ENCODE results near the gene BATF3. TPM values are rescaled to one million over a fixed set of nuclear protein-coding genes. Genes with fewer than 3 reads are reported as not detected.
"Not testable (repeated sequence)": the region's sequence is repeated elsewhere in the genome, so short reads cannot be mapped to it uniquely, and the experiment has no call there.

Gene BATF3, protein sequence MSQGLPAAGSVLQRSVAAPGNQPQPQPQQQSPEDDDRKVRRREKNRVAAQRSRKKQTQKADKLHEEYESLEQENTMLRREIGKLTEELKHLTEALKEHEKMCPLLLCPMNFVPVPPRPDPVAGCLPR
- total RNA-seq = 1.9 TPM
- long read RNA-seq, partial matches to known transcripts = 0 of 4 reads
- long read RNA-seq, other reads (novel, unspliced or antisense) = 1 of 4 reads

DNA sequence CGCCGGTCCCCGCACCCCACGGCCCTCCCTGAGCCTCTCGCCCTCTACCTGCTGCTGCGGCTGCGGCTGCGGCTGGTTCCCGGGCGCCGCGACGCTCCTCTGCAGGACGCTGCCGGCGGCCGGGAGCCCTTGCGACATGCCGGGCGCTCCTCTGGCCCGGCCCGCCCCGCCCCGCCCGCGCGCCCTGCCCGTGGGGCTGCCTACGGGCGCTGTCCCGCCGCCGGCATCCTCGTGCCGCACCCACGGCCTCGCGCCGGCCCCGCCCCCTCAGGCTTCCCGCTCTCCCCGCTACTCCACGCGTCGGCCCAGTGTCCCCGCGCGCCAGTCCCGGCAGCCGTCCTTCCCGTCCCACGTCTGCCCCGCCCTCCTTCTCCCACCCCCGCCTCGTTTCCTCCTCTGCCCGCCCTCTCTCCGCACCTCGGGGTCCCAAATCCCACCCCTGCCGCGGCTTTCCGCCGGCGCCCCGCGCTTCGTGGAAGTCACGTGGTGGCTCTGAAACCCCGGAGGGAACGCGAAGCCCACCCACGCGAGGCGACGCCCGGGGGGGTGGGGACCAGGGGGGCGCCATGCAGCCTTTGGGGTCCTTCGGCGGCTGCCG is at the start of gene BATF3:
Gene BATF3 (minus strand): TSS at position 216 of the 598 bp plus-strand sequence. CDS start 78 bp downstream, at position 138.
- DNase-seq (ENCODE audit: low spot score) = peak; percentile 77
- intact Hi-C loops (cut with DNase I) = loop anchor here (2.0 kb wide), 1 partner anchor 33 kb away; no protein-coding TSS in a partner anchor

GRCh38 chr1:212746546-212746945 is 46.9 kb upstream of the BATF3 start:
- no peak for DNase-seq (ENCODE audit: low spot score)
- intact Hi-C loops (cut with DNase I) = no loop called here

- intact Hi-C loops (cut with DNase I) = no loop called here
Measured at GRCh38 chr1:212745303-212745702, 45.7 kb upstream of the BATF3 start.

DNA sequence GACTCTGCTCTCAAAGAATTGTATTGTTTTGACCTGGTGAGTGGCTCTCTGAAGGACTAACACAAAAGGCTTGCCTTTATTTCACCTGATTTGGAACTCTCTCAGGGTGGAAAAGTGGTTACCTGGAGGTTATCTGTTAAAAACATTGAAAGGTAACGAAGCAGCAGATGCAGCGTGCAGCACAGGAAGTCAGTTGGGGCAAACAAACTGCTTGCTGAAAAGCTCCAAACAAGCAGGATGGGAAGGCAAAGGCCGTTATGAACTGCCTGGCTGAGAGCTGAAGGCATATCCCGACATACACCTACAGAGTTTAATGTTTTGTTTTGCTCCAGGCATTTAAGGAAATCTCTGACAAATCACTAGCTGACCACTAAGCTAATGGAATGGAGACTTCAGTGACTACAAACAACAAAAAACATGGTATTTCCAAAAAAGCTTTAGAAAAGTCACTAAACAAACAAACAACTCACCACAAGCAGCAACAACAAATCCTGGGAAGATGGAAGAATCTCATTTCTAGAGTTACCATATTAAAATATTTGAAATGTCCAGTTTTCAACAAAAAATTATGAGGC is 44.3 kb upstream of the BATF3 start:
- intact Hi-C loops (cut with DNase I) = no loop called here
- DNase-seq (ENCODE audit: low spot score) = no peak

More at GRCh38 chr1:212745303-212745702, 45.7 kb upstream of the BATF3 start:
- DNase-seq (ENCODE audit: low spot score) = no peak

GRCh38 chr1:212738330-212738729 is 38.7 kb upstream of the BATF3 start:
- intact Hi-C loops (cut with DNase I) = no loop called here
- no peak for DNase-seq (ENCODE audit: low spot score)

DNA sequence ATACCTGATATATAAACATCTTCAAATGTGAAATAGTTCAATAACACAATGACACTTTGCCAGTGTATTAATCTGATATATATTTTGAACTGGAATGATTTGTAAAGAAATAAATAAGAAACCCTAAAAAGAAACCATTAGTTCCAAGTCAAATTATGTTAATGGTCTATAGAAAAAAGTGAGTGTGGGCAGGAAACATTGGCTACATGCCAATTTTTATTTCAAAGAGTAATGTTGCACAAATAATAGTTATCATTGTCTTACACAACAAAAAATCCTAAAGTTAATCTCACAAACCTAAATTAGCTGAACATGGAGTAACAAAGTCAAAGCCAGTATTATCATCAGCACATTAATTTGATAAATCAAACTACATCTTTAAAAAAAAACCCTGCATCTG is 37.9 kb upstream of the BATF3 start:
- no peak for DNase-seq (ENCODE audit: low spot score)
- intact Hi-C loops (cut with DNase I) = no loop called here

- no peak for DNase-seq (ENCODE audit: low spot score)
- intact Hi-C loops (cut with DNase I) = no loop called here
Measured at GRCh38 chr1:212733109-212733508, 33.5 kb upstream of the BATF3 start.

GRCh38 chr1:212731630-212732029 is 32.0 kb upstream of the BATF3 start:
- intact Hi-C loops (cut with DNase I) = no loop called here
- DNase-seq (ENCODE audit: low spot score) = no peak

GRCh38 chr1:212728606-212729005 is 29.0 kb upstream of the BATF3 start:
- no peak for DNase-seq (ENCODE audit: low spot score)
- intact Hi-C loops (cut with DNase I) = no loop called here

GRCh38 chr1:212727386-212728181 is 27.9 kb upstream of the BATF3 start:
- no peak for DNase-seq (ENCODE audit: low spot score)
- intact Hi-C loops (cut with DNase I) = no loop called here

GRCh38 chr1:212724679-212725078 is 25.0 kb upstream of the BATF3 start:
- DNase-seq (ENCODE audit: low spot score); intact Hi-C loops (cut with DNase I): not testable (repeated sequence)

DNA sequence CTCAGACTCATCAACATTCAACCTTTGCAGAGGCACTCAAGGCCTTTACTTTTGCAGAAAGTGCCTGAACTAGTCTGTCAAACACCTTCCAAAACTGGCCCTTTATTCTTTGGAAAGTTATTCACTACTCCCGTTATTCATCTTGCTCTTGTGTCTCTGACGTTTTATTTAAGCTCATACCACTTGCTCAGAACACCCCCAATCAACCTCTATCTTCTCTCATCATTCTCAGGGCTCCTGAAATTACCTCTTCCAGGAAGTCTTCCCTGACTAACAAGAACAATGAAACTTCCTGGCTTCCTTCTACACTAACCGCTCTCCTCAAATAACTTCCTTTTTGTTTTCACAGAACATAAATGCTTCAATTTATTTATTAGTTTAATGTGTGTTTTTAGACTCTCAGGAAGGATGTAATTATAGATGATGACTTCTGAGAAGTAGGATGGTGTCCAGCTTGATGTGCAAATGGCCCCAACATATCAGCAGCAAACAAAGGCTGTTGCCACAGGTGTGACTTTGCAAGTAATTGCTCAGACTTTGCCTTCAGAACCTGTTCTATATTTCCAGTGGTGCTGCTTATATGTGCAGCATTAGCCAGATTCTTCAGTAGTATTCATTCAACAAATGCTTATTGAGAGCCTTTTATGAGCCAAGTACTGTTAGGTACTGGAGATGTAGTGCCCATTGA is 22.8 kb upstream of the BATF3 start:
- no peak for DNase-seq (ENCODE audit: low spot score)

DNA sequence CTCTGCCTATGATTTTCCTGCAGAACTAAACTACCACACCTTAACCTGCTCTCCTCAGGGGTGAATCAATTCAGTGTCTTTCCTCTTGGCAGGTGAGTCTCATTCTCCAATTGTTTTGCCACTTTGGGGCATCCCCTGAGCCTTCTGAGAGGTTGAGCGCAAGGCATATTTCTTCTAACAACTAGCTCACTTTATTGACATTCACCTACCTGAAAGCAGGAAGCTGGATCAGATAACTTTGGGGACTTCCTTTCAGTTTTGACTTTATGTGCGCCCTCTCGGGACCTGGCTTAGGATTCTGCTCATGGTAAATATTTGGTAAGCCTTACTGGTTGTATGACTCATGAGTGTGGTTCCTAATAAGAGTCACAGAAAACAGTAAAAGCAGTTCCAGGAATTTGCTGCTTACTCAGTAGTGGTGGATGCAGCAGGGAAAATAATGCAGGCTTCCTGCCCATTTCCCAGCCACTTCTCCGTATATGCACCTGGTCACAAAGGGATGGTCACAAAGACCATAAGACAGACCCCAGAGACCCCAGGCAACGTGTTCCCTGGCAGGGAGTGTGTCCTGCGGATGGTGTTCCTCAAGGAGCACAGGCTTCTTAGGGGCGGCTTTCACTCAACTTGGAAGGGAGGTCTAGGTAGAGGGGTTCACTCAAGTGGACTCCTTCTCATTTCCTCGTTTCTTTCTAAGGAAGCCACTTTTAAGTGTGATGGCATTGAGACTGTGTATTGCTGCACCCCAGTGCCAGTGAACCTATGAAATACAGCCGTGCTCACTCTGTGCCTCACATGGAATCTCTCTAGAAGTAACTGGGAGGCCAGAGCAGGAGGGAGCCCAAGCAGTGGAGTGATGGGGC is 22.0 kb upstream of the BATF3 start:
- intact Hi-C loops (cut with DNase I) = no loop called here
- no peak for DNase-seq (ENCODE audit: low spot score)

More for the DNA sequence above, 22.8 kb upstream of the BATF3 start:
- intact Hi-C loops (cut with DNase I) = no loop called here

DNA sequence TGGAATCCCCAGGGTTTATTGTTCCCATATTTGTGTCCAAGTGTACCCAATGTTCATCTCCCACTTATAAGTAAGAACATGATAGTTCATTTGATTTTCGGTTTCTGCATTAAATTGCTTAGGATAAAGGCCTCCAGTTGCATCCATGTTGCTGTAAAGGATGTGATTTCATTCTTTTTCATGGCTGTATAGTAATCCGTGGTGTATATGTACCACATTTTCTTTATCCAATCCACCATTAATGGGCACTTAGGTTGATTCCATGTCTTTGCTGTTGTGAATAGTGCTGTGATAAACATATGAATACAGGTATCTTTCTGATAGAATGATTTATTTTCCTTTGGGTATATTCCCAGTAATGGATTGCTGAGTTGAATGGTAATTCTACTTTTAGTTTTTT is 20.0 kb upstream of the BATF3 start:
- no peak for DNase-seq (ENCODE audit: low spot score)
- intact Hi-C loops (cut with DNase I) = no loop called here

DNA sequence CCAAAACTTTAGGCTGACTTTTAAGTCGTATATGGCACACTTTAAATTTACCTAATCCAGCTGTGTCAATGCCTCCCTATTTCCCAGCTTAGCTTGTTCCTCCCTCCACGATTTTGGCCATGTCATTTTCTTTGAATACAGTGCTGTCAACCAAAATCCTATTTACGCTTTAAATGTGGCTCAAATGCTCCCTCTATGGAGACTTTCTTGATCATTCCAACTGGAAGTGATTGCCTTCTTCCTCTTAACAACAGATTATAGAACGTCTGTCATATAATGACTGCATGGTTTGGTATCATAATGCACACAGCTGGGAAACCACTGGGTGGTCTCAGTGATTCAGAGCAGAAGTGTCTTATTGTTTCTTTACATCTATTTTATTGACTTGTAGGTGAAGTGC is 18.9 kb upstream of the BATF3 start:
- intact Hi-C loops (cut with DNase I) = no loop called here
- no peak for DNase-seq (ENCODE audit: low spot score)

- intact Hi-C loops (cut with DNase I) = no loop called here
- DNase-seq (ENCODE audit: low spot score) = no peak
Measured at GRCh38 chr1:212716161-212716560, 16.5 kb upstream of the BATF3 start.

DNA sequence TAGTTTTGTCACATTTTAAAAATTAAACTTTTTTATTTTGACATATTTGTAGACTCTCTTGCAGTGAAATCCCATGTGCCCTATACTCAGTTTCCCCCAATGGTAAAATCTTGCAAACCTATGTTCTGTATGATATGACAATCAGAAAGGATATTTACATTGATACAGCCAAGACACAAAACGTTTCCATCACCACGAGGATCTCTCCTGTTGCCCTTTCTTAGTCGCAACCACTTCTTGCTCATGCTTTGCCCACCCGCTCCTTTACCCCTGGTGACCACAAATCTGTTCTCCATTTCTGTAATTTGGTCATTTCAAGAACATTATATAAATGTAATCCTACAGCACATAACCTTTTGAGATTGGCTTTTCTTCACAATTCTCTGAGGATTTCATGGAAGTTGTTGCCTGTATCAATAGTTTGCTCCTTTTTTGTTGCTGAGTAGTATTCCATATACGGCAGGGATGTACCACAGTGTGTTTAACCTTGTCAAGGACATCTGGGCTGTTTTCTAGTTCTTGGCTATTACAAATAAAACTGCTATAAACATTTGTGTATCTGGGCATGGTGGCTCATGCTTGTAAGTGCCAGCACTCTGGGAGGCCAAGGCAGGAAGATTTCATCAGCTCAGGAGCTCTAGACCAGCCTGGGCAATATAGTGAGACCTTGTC is 14.0 kb upstream of the BATF3 start:
- intact Hi-C loops (cut with DNase I) = no loop called here
- no peak for DNase-seq (ENCODE audit: low spot score)
